ENCODE results near the gene OR5K4.
"Not testable (repeated sequence)": the region's sequence is repeated elsewhere in the genome, so short reads cannot be mapped to it uniquely, and the experiment has no call there.

Gene OR5K4

DNA sequence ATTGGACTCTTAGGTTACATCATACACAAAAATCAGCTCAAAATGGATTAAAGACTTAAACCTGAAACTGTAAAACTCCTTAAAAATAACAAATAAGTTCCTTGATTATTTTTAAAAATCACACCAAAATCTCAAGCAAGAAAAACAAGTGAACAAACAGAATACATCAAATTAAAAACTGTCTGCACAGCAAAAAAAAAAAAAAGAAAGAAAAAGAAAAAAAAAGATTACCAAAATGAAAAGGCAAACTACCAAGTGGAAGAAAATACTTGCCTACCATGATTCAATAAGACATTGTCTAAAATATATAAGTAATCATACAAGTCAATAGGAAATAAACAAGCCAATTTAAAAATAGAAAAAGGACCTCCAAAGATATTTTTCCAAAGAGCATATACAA is 17.5 kb downstream of the OR5K4 start:
- no peak for DNase-seq (ENCODE audit: low read depth in 3 of 3)

DNA sequence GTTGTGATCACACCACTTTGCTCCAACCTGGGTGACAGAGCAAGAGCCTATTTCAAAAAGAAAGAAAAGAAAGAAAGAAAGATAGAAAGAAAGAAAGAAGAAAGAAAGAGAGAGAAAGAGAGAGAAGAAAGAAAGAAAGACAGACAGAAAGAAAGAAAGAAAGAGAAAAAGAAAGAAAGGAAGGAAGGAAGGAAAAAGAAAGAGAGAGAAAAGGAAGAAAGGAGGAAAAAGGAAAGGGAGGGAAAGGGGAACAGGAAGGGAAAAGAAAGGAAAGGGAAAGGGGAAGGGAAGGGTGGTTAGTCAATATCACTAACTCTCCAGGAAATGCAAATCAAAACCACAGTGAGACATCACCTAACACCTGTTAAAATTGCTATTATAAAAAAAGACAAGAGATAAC is 18.2 kb downstream of the OR5K4 start:
- no peak for DNase-seq (ENCODE audit: low read depth in 3 of 3)

DNA sequence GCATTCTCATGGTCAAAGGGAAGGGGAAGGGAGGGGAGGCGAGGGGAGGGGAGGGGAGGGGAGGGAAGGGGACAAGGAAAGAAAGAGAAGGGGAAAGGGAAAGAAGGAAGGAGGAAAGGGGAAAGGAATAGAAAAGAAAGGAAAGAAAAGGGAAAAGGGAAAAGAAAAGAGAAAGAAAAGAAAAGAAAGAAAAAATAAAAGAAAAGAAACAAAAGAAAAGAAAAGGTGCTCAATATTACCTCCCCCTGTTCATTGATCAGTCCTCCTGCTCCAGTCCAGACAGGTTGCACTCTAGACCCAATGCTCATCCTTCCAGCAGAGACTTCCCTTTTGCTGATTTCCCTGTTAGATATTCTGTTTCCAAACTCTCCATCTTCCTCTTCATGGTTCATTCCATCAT is 18.8 kb downstream of the OR5K4 start:
- DNase-seq (ENCODE audit: low read depth in 3 of 3), result no peak

DNA sequence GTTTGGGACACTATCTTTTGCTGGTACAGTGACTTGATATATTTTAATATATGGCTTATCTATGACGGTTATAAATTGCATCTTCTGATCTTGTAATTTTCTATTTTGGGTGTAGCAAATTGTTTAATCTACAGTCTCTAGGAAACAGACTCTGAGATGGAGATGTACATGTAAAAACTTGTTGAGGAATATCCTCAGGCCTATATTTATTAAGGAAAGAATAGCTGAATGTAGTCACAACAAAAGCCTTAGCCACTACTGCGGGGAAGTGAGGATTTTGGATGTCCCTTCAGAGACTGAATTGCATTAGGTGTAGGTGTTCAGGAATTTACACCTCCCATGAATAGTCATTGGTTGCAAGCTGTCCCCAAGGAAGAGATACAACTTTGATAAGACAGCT is 23.0 kb downstream of the OR5K4 start:
- no peak for DNase-seq (ENCODE audit: low read depth in 3 of 3)

- no peak for DNase-seq (ENCODE audit: low read depth in 3 of 3)
These were observed 34.5 kb downstream of the OR5K4 start for GRCh38 chr3:98388147-98388546.

- DNase-seq (ENCODE audit: low read depth in 3 of 3), result no peak
These were observed 36.7 kb downstream of the OR5K4 start, which contains the start of gene OR5K3 for GRCh38 chr3:98390366-98390765. Gene OR5K3, plus strand, starts transcription at chr3:98390666. Its CDS starts 0 bp downstream, at chr3:98390666.

- DNase-seq (ENCODE audit: low read depth in 3 of 3), result no peak
These were observed 41.4 kb downstream of the OR5K4 start for GRCh38 chr3:98395101-98395500.

DNA sequence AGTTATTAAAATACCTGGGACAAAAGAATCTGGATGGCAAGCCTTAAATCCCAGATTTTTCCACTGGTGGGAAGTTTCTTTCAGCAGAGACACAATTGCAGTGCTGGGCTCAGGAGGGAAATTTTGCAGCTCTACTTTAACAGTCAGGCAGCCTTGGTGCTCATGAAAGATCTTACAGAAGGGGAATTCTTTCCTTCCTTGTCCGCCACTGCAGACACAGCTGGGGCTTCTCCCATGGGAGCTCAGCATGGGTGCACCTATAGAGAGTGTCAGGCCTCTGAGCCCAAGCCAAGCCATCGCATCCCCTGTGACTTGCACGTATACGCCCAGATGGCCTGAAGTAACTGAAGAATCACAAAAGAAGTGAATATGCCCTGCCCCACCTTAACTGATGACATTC is 42.8 kb downstream of the OR5K4 start:
- DNase-seq (ENCODE audit: low read depth in 3 of 3), result not testable (repeated sequence)

DNA sequence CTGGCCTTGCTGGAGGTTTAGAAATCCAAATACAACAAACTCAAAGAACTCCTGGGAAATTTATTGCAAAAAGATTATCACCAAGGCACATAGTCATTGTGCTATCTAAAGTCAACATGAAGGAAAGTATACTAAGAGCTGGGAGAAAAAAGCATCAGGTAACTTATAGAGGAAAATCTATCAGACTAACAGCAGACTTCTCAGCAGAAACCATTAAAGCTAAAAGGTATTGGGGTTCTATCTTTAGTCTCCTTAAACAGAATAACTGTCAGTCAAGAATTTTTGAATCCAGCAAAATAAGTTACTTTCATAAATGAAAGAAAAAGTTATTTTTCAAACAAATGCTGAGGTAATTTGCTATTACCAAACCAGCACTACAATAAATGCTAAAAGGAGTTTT is 44.9 kb downstream of the OR5K4 start:
- DNase-seq (ENCODE audit: low read depth in 3 of 3), result no peak

DNA sequence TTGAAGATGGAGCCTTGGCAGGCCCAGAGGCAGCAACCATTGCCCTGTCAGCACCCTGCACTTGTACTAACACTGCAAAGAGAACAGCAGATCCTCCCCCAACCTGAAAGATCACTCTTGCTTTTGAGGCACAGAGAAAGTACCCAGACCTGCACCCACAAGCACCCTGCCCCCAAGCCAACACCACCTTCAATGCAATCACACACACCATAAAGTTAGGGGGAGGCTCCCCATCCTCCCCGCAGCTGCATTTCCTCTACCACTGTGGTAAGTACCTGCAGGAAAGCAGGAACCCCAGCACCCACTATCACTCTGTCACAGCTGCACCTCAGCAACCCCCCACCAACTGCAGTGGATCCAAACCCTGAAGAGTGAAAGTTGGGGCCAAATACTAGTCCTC is 48.9 kb downstream of the OR5K4 start:
- DNase-seq (ENCODE audit: low read depth in 3 of 3), result no peak

- no peak for DNase-seq (ENCODE audit: low read depth in 3 of 3)
These were observed 50.4 kb downstream of the OR5K4 start for GRCh38 chr3:98404010-98404409.

Data from stimulated activated CD4-positive, alpha-beta T cell treated with anti-CD3 and anti-CD28 coated beads, TNF-alpha, amount 100 ng/mL, for 4 hours (primary cell).